SK-N-MC (cell line): ENCODE results near the gene MMP15.
A peak's percentile ranks its signal among the peaks of the same experiment; 100 is the strongest.

Experiments used
- DNase-seq: peaks from one replicate; pipeline ENCODE4 v3.0.0-alpha.2; 2011; ENCODE audit warnings: low read depth, low spot score
- H3K27ac ChIP-seq: fragments of 200-600 bp; sonication (generic); 2 replicates; pipeline ENCODE4 v1.5.1; 2016; ENCODE audit warnings: mixed run types
- H3K36me3 ChIP-seq: fragments of 200-600 bp; sonication (generic); 2 replicates; pipeline ENCODE4 v1.6.1; 2017; ENCODE audit warnings: antibody characterized with exemption, low read length, mixed read lengths; ENCODE audit not compliant: insufficient read depth
- H3K4me3 ChIP-seq: fragments of 200-600 bp; sonication (generic); 2 replicates; pipeline ENCODE4 v1.5.1; 2016
- H3K9ac ChIP-seq: fragments of 200-600 bp; sonication (generic); 2 replicates; pipeline ENCODE4 v1.8.0; 2017; ENCODE audit warnings: mixed run types, mixed read lengths; ENCODE audit not compliant: insufficient read length
- H3K9me3 ChIP-seq: fragments of 200-600 bp; sonication (generic); 2 replicates; pipeline ENCODE4 v1.6.1; 2017; ENCODE audit warnings: low read depth, mild to moderate bottlenecking, antibody characterized with exemption, low read length, moderate library complexity, mixed read lengths
- EZH2 ChIP-seq: fragments of 200-600 bp; sonication (generic); IDR thresholded peaks from one replicate; pipeline ENCODE4 v1.6.1; 2017; ENCODE audit warnings: antibody characterized with exemption
- FOXP2 ChIP-seq: optimal IDR thresholded peaks from 2 replicates; pipeline ENCODE3; 2011; ENCODE audit warnings: mild to moderate bottlenecking, moderate library complexity; ENCODE audit not compliant: insufficient read depth; ENCODE audit errors: extremely low read length, control extremely low read depth
- POLR2AphosphoS5 ChIP-seq: IDR thresholded peaks from 2 replicates; pipeline ENCODE4 v1.6.1; 2012; ENCODE audit warnings: mild to moderate bottlenecking, low read depth, low read length, borderline replicate concordance

The MMP15 gene

DNA sequence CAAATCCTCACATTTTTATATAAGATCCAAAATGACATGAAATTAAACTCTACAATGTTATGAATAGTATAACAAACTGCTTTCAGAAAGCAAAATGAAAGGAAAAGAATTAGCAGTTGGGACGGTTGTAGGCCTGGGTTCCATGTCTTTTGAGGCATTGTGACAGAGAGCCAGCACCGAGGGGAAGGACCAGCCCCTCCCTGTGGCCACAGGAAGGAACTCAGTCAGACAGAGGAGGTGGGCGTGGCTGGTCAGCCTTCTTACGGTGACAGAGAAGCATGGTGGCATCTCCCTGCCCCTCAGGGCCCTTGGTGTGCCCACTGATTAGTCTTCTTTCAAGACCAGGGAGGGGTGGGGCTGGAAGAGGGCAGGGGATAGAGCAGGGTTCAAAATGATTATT is 30.8 kb upstream of the MMP15 start:
- no peak overlapping the region for H3K4me3 ChIP-seq
- DNase-seq: no peak
- no peaks in the 10 kb centered on the region for H3K36me3 ChIP-seq
- no peak overlapping the region for H3K27ac ChIP-seq
- H3K9ac ChIP-seq: no peak overlapping the region
- H3K9me3 ChIP-seq: no peaks in the 10 kb centered on the region
- TF ChIP-seq EZH2 (no peak), POLR2AphosphoS5 (no peak), FOXP2 (no peak)

DNA sequence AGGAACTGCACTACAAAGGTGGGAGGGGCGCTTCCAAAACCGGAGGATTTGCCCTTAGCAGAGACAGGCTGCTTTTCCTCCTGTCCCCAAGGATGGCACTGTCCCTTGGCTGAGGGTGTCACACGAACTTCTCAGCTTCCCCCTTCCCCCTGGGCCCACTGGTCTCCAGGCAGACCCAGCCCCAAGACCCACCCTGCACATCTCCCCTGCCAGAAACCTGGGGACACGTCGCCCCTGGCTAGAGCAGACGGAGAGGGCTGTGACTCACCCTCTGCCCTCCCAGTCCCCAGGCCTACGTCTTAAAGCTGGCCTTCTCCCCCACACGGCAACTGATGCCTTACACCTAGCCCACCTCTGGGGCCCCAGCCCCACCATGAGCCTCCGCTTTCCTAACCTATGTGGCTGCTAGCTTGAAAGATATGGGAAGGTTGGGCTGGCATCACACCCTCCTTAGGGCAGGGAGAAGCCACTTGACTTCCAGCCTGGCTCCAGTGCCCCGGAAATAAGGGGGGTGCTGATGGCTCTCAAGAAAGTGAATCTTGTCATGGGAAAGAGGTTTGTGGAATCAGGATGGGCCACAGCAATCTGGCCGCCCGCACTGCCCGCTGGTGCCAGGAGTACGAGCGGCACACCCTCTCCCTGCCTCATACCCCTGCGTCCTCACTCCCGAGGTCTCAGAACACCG is 29.7 kb upstream of the MMP15 start:
- TF ChIP-seq FOXP2 (no peak), EZH2 (no peak), POLR2AphosphoS5 (no peak)
- no peak overlapping the region for H3K27ac ChIP-seq

DNA sequence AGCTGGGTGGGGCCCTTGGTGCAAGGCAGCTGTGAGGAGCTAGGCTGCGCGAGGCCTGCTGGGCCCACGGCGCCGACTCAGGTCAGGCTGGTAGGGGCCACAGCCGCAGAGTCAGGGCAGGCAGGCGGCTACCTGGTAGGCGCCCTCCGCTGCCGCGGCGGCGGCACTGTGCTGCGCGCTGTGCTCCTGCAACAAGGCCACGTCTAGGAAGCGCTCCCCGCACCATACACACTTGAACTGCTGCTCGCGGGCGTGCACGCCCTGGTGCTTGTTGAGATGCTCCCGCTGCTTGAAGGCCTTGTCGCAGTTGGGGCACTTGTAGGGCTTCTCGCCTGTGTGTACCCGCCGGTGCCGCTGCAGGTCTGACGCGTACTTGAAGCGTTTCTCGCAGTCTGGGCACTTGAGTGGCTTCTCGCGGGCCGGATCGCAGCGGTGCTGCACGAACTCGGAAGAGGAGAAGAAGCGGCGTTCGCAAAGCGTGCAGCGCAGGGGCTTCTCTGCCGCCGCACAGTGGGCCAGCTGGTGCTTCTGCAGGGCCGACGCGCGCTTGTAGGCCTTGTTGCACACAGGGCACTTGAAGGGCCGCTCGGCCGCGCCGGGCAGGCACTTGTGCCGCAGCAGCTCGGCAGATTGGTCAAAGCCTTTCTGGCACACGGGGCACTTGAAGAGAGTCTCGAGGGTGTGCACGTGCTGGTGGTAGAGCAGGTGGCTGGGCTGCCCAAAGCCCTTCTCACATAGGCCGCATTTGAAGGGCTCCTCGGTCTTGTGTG is 29.0 kb upstream of the MMP15 start:
- Histone ChIP-seq H3K36me3 (no peaks in the 10 kb centered on the region), H3K4me3 (no peak overlapping the region), H3K9me3 (no peaks in the 10 kb centered on the region), H3K27ac (no peak overlapping the region), H3K9ac (no peak overlapping the region)
- TF ChIP-seq FOXP2 (no peak), POLR2AphosphoS5 (no peak), EZH2 (no peak)
- DNase-seq: no peak

More for the DNA sequence above, 29.7 kb upstream of the MMP15 start:
- no peaks in the 10 kb centered on the region for H3K36me3 ChIP-seq
- no peak for DNase-seq
- no peak overlapping the region for H3K4me3 ChIP-seq
- H3K9ac ChIP-seq: no peak overlapping the region
- no peaks in the 10 kb centered on the region for H3K9me3 ChIP-seq

DNA sequence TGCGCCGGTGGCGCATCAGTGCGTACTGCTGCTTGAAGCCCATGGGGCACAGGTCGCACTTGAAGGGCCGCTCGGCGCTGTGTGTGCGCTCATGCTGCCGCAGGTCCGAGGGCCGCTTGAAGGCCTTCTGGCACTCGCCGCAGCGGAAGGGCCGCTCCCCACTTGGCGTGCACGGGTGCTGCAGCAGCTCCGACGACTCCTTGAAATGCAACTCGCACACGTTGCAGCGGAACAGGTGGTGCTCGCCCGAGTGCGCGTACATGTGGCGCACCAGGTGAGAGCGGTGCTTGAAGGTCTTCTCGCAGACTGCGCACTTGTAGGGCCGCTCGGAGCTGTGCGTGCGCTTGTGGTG is 28.4 kb upstream of the MMP15 start:
- Histone ChIP-seq H3K9ac (no peak overlapping the region), H3K36me3 (no peaks in the 10 kb centered on the region), H3K4me3 (no peak overlapping the region), H3K27ac (no peak overlapping the region), H3K9me3 (no peaks in the 10 kb centered on the region)
- TF ChIP-seq FOXP2 (no peak), EZH2 (no peak), POLR2AphosphoS5 (no peak)
- DNase-seq: no peak

DNA sequence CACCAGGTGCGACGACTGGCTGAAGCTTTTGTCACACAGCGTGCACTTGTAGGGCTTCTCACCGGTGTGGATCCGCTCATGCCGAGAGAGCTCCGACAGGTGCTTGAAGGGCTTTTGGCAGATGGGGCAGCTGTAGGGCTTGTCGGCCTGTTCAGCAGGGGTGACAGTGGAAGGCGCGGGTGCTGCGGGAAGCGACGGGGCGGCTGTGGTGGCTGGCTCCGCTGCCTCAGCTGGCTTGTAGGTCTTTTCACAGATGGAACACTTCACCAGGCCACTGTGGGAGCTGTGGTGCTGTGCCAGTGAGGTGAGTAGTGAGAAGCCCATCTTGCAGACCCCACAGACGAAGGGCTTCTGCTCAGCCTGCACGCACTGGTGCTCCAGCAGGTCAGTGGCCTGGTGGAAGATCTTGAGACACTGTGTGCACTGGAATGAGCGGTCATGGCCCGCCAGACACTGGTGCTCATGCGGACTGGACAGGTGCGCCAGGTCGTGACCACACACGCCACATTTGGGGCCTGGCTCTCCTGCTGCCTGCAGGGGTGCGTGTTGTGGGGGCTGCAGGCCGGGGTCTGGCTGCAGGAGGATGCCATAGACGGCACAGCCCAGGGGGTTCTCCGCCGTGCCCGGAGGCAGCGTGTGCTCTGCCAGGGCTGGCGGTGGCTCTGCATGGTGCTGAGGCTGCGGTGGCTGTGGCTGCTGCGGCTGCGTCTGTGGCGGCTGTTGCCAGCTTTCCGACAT is 27.9 kb upstream of the MMP15 start:
- no peaks in the 10 kb centered on the region for H3K36me3 ChIP-seq
- DNase-seq: no peak
- H3K27ac ChIP-seq: no peak overlapping the region
- no peaks in the 10 kb centered on the region for H3K9me3 ChIP-seq
- H3K4me3 ChIP-seq: no peak overlapping the region
- TF ChIP-seq POLR2AphosphoS5: no peak
- TF ChIP-seq EZH2: no peak
- TF ChIP-seq FOXP2: no peak
- no peak overlapping the region for H3K9ac ChIP-seq

DNA sequence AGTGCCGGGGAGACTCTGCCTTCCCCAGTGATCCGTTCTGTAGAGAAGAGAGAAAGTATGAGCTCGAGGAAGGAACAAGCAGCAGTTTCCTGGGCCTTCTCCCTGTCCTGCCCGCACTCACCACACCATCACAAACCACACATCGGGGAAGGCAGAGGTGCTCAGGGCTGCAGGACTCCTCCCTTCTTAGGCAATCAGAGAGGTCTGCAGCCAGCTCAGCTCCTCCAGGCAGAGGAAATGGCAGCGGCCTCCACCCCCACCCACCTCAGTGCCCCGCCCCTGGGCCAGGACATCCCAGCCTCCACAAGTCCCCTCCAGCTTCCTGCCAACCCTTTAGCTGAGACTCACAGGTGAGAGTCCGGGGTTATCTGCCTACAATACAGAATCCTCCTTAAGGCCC is 27.1 kb upstream of the MMP15 start:
- DNase-seq: no peak
- Histone ChIP-seq H3K27ac (no peak overlapping the region), H3K9me3 (no peaks in the 10 kb centered on the region), H3K36me3 (no peaks in the 10 kb centered on the region), H3K4me3 (no peak overlapping the region), H3K9ac (no peak overlapping the region)
- TF ChIP-seq FOXP2 (no peak), EZH2 (no peak), POLR2AphosphoS5 (no peak)

DNA sequence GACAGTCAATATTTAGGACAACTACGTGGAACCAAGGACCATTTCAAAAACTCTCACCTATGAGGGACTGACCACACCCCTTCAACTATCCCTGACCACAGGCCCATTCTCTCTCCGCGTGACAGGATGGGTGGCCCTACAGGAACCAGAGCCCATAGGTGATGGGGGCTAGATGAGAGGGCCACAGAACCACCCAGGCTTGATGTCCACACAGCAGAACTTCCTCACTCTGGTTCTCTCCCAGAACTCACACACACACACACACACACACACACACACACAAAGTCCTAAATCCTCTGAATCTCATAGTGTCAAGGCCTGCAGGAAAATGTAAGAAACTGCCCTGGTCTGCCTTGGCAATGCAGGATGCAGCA is 26.6 kb upstream of the MMP15 start:
- H3K4me3 ChIP-seq: peak overlapping the region; percentile 82; the same call in 1 of the 2 replicates
- no peaks in the 10 kb centered on the region for H3K9me3 ChIP-seq
- DNase-seq: no peak
- TF ChIP-seq EZH2: no peak
- TF ChIP-seq POLR2AphosphoS5: no peak
- no peak for TF ChIP-seq FOXP2
- no peak overlapping the region for H3K9ac ChIP-seq
- no peaks in the 10 kb centered on the region for H3K36me3 ChIP-seq
- H3K27ac ChIP-seq: no peak overlapping the region

DNA sequence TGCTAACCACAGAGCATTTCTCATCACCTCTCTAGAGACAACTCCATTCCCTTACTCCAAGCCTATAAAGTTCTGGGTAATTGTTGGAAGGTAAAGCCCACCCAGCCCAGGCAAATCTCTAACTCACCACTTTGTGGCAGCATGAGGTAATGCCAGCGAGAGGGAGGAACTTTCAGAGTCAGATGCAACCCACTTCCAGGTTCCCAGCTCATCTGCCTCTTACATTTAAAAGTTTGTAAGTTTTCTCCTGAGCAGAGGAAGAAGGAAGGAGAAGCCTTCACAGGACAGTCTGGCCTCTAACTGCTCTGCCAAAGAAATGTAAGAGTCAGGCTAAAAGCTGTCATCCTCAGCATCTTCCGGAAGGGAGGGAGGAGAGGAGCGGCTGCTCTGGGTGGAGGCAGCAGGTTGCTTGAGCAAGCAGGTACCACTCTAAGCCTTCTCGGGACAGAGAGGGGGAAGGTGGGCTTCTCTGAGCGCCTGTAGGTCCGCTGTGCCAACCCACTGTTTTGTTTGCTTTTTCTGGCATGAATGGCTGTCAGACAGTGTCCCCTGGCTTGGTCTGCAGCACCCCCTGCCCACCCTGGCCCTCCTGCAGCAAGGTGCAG is 26.1 kb upstream of the MMP15 start:
- H3K27ac ChIP-seq: no peak overlapping the region
- H3K9ac ChIP-seq: peak overlapping the region; percentile 55
- peak overlapping the region; percentile 82 for H3K4me3 ChIP-seq
- no peaks in the 10 kb centered on the region for H3K36me3 ChIP-seq
- TF ChIP-seq FOXP2 (no peak), EZH2 (no peak), POLR2AphosphoS5 (no peak)
- no peaks in the 10 kb centered on the region for H3K9me3 ChIP-seq
- DNase-seq: no peak
